LNCAP (cell line): ENCODE results near the gene SERAC1.

Source experiments
- CTCF ChIP-seq: fragments of 450-650 bp; IDR thresholded peaks from 2 replicates; pipeline ENCODE4 v1.5.1; 2017; ENCODE audit warnings: mild to moderate bottlenecking

Gene SERAC1

GRCh38 chr6:158085261-158086053, 82.6 kb downstream of the SERAC1 start:
- no peak for TF ChIP-seq CTCF

- TF ChIP-seq CTCF, result no peak
Measured at GRCh38 chr6:158083455-158084325, 84.4 kb downstream of the SERAC1 start.

DNA sequence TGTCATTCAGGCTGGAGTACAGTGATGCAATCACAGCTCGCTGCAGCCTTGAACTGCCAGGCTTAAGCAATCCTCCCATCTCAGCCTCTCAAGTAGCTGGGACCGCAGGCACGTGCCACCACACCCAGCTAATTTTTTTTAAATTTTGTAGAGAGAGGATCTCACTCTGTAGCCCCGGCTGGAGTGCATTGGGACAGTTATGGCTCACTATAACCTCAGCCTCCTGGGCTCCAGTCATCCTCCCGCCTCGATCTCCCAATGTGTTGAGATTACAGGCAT, 86.5 kb downstream of the SERAC1 start:
- TF ChIP-seq CTCF, result no peak

DNA sequence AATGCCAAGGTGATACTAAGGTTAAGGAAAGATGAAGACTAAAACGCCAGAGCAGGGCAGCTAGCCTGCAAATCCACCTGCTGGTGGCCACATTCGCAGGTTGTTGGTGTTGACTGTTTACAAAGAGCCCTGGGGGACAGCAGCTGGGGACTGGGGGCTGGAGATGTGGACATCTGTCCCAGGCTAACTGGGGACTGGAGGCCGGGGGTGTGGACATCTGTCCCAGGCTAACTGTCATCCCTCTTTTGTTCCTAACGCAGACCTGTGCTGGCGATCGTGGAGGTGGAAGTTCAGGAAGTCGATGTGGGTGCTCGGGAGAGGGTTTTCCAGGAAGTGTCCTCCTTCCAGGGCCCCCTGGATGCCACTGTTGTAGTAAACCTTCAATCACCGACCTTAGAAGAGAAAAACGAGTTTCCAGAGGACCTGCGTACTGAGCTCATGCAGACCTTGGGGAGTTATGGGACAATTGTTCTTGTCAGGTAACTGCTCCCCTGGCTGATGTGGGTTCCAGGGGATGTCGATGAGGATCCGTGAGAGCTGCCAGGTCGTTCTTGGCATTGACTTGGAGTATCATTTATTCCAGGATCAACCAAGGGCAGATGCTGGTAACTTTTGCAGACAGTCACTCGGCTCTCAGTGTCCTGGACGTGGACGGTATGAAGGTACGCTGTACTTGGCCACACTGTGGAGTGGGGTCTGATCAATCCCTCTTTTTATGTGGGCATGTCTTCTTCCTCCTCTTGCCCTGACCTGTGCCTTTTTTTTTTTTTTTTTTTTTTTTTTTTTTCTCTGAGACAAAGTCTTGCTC, 87.0 kb downstream of the SERAC1 start:
- no peak for TF ChIP-seq CTCF

DNA sequence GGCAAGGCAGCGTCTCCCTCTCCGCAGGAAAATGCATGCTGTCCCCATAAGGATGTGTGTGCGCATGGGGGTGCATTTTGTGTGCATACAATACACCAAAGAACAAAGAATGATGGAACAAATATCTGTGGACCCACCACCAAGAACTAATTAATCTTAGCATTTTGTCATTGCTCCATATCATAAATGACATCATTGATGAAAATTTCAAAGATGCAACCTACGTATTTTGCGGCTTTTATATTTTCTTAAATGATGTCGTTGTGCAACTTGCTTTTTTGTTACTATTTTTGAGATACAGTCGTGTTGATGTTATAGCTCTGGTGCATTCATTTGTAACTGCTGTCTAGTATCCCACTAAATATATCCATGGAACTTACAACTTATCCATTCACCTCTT, 89.7 kb downstream of the SERAC1 start:
- no peak for TF ChIP-seq CTCF

- TF ChIP-seq CTCF, result no peak
Measured at GRCh38 chr6:158077676-158078075, 90.4 kb downstream of the SERAC1 start.

- TF ChIP-seq CTCF, result no peak
Measured at GRCh38 chr6:158076548-158076947, 91.5 kb downstream of the SERAC1 start.
